Fibroblast of villous mesenchyme (primary cell): ENCODE measurements around the gene SLC25A13. TPM values are rescaled to one million over a fixed set of nuclear protein-coding genes. Genes with fewer than 3 reads are reported as not detected.
"Not testable (repeated sequence)": the region's sequence is repeated elsewhere in the genome, so short reads cannot be mapped to it uniquely, and the experiment has no call there.

Experiments used
- DNase-seq: peaks from one replicate; pipeline ENCODE4 v3.0.0-alpha.2; 2010; ENCODE audit warnings: low read depth
- H3K4me3 ChIP-seq: 2 replicates; pipeline ENCODE4 v1.5.1; 2011; ENCODE audit warnings: low read depth, mild to moderate bottlenecking, low read length
- total RNA-seq: library from RNA; depleted of rRNA; stranded (reverse); fragments of >200 nt; gene quantifications from 2 replicates; pipeline ENCODE4 v1.2.3, GENCODE V29; 2012
- TF ChIP-seq, protein P1 (sequence below): IDR thresholded peaks from 2 replicates; pipeline ENCODE4 v1.5.1; 2012; ENCODE audit warnings: low read depth, mild to moderate bottlenecking, low read length; ENCODE audit not compliant: insufficient read depth

SLC25A13 gene
- total RNA-seq, 1 donor, result 22.5 TPM

- DNase-seq, result no peak
- TF ChIP-seq, protein P1, sequence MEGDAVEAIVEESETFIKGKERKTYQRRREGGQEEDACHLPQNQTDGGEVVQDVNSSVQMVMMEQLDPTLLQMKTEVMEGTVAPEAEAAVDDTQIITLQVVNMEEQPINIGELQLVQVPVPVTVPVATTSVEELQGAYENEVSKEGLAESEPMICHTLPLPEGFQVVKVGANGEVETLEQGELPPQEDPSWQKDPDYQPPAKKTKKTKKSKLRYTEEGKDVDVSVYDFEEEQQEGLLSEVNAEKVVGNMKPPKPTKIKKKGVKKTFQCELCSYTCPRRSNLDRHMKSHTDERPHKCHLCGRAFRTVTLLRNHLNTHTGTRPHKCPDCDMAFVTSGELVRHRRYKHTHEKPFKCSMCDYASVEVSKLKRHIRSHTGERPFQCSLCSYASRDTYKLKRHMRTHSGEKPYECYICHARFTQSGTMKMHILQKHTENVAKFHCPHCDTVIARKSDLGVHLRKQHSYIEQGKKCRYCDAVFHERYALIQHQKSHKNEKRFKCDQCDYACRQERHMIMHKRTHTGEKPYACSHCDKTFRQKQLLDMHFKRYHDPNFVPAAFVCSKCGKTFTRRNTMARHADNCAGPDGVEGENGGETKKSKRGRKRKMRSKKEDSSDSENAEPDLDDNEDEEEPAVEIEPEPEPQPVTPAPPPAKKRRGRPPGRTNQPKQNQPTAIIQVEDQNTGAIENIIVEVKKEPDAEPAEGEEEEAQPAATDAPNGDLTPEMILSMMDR, result no peak
- no peak overlapping the region for H3K4me3 ChIP-seq
Observed at GRCh38 chr7:96167424-96167823, 154.5 kb downstream of the SLC25A13 start.

GRCh38 chr7:96161897-96162296 is 160.0 kb downstream of the SLC25A13 start:
- DNase-seq, result no peak
- no peak overlapping the region for H3K4me3 ChIP-seq
- TF ChIP-seq, protein P1, result no peak

GRCh38 chr7:96157856-96158255 is 164.0 kb downstream of the SLC25A13 start:
- no peak overlapping the region for H3K4me3 ChIP-seq
- no peak for DNase-seq
- TF ChIP-seq, protein P1, result no peak

GRCh38 chr7:96154506-96154905 is 167.4 kb downstream of the SLC25A13 start:
- not testable (repeated sequence) for H3K4me3 ChIP-seq, DNase-seq

DNA sequence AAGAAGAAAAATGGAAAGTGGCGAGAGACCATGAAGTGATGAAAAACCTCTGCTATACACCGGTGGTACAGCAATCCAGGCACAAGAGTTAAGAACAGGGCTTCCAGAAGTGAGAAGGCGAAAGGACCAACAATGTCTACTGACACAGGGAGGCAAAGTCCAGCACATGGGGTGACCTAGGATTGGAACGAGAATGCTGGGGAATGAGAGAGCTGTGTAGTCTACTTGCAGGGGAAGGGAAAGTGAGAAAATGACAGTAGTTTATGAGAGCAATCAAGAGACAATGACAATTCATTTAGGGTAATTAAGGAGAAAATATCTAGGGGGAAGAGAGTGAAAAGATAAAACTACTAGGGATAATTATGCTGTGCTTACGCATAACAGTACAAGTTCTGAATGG is 169.2 kb downstream of the SLC25A13 start:
- TF ChIP-seq, protein P1, result no peak
- no peak for DNase-seq
- no peak overlapping the region for H3K4me3 ChIP-seq

GRCh38 chr7:96151889-96152288 is 170.0 kb downstream of the SLC25A13 start:
- TF ChIP-seq, protein P1, result no peak
- no peak overlapping the region for H3K4me3 ChIP-seq
- DNase-seq, result no peak

DNA sequence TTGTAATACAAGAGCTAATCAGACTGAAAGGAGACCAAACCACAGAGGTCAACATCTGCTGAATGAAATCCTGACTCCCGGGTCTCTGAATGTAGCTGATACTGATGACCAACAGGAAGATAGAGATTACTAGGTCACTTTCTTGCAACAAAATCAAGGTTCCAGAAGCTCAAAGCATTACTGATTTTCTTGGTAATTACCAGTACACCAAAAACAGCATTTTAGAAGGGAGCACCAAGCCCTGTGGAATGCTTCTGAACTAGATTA is 177.7 kb downstream of the SLC25A13 start:
- H3K4me3 ChIP-seq, result no peak overlapping the region
- DNase-seq, result peak; percentile 37
- TF ChIP-seq, protein P1, result no peak
